NCI-H1105 treated with DMSO at 0.1 percent for 48 hours (cell line): Measurements from ENCODE around the gene MVD.
"Not testable (repeated sequence)": the region's sequence is repeated elsewhere in the genome, so short reads cannot be mapped to it uniquely, and the experiment has no call there.

Experiments
- DNase-seq: peaks from one replicate; lab custom pipeline; 2025; lab: John Stamatoyannopoulos, UW

The MVD gene

DNA sequence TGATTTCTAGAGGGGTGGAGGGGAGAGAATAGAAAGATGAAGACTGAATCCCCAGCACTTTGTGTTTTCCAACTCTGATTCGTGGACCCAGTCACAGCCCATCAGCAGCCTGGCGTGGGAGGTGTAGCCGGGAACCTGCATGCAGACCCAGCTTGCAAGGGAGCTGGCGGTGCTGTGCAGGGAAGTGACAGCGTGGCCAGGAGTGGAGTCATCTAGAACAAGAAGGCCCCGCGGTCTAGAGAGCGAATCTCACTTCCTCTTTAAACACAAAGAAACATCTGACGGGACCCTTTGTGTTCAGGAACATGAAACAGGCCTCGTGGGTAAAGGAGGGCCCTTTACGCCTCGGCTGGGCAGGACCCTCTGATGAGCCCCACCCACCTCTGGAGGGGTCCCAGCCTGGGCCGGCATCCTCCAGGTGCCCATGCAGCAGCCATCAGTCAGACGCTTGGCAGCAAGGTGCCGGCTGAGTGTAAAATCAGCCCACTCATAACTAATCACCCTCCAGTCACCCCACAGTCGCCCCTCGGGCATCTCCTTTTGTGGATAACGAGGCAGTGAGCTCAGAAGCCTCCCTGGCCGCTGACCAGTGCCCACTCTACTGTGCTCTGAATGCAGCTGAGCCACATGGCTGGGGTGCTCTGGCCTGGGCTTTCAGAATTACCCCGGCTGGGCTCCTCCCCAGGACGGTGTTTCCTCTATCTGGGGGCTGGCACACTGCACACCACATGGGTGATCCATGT, 19.0 kb upstream of the MVD start:
- no peak for DNase-seq

DNA sequence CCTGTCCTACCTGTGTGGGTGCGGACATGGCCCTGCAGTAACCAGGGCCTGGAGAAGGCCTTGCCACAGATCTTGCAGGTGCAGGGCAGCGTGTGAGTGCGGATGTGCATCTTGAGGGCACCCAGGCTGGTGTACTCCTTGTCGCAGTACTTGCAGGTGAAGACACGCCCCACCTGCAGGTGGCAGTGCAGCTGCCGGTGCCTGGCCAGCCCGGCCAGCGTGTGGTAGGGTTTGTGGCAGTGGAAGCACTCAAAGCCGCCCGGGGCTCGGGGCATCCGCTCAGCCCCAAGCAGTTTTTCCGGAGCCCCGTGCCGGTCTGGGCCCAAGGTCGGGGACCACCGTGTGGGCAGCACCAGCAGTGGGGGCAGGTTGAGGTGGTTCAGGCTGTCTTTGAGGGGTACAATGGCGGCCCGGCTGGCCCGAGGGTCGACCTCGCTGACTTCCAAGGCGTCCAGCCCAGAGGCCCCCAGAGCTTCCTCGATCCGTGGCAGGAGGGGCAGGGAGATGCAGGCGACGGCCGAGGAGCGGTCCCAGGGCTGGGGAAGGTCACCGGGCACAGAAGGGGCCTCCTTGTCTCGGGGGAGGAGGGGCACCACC, 18.3 kb upstream of the MVD start:
- DNase-seq = no peak

DNA sequence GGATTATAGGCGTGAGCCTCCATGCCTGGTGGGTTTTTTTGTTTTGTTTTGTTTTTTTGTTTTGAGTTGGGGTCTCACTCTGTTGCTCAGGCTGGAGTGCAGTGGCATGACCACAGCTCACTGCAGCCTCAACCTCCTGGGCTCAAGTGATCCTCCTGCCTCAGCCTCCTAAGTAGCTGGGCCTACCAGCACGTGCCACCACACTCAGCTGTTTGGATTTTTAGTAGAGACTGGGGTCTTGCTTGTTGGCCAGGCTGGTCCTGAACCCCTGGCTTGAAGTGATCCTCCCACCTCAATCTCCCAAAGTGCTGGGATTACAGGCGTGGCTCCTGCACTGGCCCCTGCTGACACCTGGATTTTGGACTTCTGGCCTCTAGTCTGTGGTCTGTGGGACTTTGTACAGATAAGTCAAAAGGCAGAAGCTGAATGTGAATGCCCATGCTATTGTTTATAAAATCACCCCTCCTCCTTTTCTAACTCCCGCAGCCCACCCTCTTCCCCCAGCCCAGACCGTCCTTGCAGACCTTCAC, 17.7 kb upstream of the MVD start:
- no peak for DNase-seq

DNA sequence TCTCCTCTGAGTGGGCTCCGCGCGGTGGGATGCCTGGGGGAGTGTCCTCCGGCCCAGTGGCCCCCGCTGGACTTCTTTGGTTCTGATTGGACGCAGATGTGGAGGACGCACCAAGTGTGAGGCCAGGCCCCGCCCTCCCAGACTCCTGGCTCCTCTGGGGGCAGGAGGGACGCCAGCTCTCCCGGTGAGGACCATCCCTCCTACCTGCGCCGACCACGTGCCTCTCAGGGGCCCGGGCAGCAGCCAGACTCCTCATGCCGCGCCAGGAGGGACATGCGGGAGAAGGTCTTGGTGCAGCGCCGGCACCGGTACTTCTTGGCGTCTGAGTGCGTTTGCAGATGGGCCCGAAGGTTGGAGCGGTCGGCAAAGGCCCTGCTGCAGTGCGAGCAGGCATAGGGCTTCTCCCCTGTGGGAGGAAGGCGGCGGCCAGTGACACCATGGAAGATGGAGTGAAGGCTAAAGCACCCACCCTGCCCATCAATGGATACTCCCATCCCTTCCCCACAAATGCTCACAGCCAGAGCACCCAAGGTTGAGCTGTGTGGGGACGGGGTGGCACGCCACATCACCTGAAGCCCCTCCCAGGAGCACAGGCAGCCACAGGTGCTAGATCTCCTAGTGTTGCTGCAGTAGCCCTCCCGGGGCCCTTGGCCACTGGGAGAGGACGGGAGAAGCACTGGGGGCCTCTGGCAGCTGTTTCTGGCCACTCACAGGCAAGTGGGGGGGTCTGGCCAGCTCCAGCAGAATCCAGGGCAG, 15.5 kb upstream of the MVD start:
- DNase-seq = no peak

DNA sequence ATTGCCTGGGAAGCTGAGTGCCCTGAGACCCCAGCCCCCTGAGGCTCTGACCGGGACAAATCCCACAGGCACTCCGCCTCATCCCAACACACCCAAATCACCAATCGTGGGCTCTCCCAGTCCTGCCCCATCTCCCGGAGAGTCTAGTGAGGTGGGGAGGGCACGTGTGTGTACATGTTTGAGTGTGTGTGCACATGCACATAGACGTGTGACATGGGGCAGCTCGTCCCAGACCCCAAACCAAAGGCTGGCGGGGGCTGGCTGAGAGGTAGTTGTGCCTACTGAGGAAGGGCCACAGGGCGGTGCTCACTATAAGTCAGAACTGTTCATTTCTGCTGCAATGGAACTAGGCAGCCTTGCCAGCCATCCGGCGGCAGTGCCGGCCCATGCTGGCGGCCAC, 14.8 kb upstream of the MVD start:
- no peak for DNase-seq

DNA sequence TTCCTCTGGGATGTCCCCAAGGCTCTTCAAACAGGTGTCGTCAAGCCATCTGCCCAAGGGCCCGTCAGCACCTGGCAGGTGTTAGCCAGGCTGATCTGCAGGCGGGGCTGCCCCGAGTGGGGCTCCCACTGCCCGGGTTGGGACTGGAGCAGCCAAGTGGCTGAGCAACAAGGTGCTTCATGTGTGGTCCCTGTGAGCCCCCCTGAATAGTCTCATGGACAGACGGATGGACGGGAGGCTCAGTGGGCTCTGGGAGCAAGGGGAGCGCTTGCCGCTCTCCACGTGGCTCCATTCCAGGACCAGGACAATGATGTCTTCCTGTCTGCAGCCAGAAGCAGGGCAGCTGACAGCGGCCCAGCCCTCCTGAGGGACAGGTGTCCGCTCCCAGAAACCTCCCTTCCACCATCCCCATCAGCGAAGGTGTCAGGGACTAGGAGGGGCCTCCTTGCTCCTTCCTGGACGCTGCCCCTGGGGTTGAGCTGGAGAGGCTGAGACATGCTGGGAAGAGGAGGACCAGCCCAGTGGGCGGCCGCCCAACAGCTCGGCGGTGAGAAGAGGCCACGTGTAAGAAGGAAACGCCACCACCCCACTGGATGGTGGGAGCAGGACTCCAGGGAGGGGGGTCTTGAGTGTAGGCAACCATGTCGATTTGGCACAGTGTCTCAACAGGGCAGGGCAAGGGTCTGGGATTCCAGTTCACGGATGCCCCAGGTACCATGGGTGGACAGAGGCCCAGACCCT, 13.8 kb upstream of the MVD start:
- DNase-seq = no peak

DNA sequence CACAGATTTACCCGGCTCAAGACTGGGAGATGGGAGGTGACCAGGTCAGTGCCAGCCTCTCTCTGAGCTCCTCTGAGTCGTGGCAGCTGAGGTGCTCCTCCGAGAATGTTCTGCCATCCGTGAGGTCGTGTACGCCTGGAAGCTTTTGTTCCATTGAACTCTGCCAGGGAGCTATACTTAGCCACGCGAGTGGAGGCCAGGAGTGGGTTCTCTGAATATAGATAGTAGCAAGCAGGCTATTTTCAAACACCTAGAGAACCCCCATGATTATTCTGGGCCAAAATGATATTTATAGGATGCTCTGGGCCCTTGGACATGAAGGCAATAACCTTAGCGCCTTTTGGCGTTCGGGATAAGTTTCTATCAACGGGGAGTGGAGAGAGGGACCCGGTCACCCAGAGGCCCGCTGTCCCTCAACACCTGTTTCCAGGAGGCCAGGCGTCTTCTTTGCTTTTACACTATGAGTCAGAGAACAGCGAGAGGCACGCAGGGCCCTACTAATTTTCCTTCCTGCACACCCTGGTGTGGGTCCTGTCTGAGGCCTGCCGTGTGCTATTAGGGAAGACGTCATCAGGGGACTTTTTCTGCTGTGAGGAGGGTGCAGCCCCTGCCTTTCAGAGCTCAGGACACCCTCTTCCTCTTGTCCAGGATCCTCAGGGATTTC, 11.0 kb upstream of the MVD start:
- no peak for DNase-seq

DNA sequence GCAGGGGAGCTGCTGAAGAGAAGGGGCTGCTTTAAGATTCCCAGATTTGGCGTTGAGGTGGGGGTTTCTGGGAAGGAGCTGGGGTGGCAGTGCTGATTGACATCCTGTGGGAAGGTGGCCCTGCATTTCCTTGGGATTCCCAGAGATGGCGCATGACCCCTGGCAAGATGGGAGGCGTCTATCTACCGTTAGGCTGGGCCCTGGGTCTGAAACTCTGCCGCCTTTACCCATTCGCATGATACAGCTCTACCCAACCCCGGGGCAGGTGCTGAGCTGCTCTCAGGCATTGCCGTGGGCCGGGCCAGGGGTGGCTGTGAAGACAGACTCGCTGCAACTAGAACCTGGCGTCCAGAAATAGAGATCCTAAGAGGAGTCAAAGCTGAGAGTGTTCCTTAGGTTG, 9.9 kb upstream of the MVD start:
- no peak for DNase-seq

DNA sequence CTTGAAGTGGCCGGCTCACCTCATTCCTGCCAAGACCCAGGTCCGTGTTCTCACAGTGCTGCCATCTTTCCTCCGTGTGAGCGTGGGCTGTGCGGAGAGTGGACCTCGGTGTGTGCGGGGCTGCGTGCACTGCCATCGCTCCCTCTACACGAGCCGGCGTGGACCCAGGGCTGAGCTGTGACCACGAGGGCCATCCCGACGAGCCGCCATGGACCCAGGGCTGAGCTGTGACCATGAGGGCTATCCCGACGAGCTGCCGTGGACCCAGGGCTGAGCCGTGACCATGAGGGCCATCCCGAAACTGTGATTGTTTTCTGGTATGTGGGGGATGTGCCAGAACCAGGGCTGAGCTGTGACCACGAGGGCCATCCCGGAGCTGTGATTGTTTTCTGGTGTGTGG, 8.9 kb upstream of the MVD start:
- DNase-seq = no peak

DNA sequence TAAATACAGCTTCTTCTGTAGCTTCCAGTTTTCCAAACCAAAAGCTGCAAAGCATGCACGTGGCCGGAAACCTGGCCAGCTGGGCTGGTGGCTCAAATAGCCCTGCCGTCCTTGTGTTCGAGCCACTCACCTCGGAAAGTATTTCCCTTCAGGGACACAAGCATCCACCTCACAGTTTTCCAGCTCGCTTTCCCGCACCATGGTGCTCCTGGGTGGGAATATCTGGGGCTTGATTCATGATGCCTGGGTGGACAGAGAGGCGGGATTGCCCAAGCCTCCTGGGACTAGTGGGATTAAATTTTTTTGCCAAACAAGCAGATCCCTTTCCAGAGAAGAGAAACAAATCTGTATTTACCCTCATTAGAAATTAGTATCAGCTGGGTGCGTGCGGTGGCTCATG, 7.1 kb upstream of the MVD start:
- no peak for DNase-seq

DNA sequence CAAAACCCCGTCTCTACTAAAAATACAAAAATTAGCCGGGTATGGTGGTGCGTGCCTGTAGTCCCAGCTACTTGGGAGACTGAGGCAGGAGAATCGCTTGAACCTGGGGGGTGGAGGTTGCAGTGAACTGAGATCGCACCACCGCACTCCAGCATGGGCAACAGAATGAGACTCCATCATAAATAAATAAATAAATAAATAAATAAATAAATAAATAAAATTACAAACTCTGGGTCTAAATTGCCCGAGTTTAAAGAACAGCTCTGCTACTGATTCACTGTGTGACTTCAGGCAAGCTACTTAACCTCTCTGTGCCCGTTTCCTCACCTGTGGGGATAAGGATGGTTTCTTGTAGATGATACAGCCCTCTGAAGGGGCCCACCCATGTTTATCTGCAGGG, 6.6 kb upstream of the MVD start:
- DNase-seq = not testable (repeated sequence)

DNA sequence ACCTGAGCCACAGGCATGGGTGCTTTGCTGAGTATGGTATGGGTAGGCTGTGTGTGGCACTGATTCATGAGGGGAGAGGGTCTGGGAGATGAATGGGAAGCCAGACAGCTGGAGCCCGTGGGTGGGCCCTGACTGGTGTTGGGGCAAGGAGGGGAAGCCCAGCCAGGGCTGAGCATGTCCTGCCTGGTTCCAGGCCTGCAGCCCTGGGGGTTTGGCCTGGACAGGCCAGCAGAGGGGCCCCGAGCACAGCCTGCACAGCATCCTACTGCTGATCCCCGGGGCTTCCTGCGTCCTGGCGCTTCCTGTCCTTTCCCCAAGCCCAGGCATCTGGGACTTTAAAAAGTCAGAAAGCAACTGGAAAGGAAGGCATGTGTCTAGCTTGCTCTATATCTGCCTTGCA, 4.6 kb upstream of the MVD start:
- DNase-seq = no peak

DNA sequence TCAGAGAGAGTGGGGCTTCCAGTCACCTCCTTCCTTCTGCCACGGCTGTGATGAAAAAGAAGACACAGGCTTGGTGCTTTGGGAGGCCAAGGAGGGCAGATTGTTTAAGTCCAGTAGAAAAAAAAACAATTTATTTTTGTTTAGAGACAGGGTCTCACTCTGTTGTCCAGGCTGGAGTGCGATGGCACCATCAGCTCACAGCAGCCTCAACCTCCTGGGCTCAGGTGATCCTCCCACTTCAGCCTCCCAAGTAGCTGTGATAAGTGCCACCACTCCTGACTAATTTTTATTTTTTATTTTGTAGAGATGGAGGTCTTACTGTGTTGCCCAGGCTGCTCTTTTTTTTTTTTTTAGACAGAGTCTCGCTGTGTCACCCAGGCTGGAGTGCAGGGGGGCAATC, 2.7 kb upstream of the MVD start:
- no peak for DNase-seq

DNA sequence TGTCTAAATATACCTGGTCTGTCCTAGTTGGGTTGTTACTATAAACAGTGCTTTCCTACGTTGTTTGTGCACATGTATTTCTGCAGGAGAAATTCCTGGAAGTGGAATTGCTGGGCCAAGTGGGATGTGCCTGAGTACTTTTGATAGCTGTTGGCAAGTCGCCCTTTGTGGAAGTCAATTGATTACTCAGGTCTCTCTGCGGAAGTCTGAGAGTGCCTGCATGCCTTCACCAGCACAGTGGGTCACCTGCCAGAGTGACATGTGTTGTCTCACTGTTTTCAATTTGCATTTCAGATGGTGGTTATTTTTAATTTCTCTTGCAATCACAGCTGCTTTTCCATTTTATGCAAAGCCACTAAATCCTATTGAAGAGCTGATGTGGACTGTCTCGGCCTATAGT, 2.3 kb upstream of the MVD start:
- no peak for DNase-seq

DNA sequence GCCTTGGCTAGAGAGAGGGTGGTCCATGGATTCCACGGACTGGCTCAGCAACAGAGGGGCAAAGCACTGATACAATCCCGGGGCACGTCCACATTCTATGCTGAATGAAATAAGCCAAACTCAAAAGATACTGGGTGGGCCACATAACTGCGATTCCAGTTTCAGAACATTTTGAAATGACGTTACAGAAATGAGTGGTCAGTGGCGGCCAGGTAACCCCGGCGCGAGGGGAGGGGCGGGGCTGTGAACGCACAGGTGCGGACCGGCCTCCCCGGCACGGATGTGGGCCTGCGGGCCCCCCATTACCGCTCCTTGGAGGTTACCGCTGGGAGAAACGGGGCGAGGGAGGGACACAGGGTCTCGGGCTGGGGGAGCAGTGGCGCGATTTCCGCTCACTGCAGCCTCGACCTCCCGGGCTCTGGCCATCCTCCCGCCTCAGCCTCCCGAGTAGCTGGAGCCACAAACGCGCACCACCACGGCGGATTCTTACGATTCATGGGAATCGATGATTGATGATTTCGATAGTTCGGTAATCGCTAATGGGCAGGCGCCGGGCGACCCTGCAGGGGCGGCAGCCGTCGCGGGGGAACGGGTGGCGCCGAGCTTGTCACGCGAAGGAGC, 559 bp downstream of the MVD start:
- no peak for DNase-seq

DNA sequence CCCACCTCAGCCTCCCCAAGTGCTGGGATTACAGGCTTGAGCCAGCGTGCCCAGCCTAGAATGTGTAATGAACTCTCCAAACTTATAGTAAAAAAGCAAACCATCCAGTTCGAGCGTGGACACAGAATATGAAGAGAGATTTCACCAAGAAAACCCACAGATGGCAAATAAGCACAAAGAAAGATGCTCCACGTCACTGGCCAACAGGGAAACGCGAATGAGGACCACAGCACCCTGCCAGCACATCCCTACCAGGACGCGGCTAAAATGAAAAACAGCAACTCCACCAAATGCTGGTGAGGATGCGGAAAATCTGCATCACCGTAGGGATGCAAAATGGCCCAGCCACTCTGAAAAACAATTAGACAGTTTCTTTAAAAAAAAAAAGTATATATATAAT, 1.4 kb downstream of the MVD start:
- no peak for DNase-seq

DNA sequence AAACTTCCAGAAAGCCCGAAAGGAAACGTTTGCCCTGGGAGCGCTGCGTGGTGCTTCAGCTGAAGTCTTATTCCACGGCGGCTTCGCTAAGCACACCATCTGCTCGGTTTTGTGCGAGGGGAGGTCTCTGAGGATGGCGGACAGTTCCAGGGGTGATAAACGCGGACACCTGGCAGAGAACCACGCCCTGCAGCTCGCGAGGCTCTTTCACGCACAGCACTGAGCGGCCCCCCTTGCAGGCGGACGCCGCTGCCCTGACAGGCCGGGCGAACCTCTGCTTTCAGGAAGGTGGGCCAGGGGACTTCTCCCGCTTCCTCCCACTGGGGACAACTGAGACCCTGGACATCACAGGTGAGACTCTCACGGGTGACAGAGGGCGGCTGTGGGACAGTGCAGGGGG, 3.7 kb downstream of the MVD start:
- DNase-seq = no peak

DNA sequence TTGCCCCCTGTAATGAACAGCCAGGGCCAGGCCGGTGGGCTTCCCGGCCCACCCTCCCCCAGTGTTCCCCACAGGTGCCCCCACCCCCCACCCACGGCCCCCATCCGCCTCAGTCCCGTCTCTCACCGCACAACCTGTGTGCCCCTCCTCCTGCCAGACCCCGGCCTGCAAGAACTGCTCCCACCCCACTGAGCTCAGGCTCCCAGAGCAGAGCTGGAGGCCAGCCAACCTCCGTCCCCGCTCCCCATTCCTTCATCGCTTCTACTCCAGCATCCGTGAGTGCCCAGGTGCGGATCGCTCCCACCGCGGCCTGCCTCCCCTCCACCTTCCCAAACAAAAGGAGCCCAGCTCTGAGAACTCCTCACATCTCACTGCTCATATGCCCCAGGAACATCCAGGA, 4.2 kb downstream of the MVD start:
- no peak for DNase-seq

DNA sequence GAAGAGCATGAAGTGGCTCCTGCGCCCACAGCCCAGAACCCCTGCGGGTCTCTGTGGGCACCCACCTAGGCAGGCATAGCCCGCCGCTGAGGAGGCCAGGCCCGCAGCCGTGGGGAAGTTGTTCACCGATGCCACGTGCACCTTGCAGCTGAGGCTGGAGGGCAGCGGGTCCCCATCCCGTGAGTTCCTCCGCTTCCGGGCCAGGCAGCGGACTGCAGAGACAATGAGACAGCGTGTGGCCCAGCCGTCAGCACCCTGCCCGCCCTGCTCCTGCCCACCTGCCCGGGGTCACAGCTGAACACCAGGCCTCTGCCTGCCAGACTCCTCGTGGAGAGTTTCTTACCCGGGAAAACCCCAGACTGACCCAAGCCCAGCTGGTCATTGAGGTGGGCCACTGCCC, 5.5 kb downstream of the MVD start:
- DNase-seq = no peak

DNA sequence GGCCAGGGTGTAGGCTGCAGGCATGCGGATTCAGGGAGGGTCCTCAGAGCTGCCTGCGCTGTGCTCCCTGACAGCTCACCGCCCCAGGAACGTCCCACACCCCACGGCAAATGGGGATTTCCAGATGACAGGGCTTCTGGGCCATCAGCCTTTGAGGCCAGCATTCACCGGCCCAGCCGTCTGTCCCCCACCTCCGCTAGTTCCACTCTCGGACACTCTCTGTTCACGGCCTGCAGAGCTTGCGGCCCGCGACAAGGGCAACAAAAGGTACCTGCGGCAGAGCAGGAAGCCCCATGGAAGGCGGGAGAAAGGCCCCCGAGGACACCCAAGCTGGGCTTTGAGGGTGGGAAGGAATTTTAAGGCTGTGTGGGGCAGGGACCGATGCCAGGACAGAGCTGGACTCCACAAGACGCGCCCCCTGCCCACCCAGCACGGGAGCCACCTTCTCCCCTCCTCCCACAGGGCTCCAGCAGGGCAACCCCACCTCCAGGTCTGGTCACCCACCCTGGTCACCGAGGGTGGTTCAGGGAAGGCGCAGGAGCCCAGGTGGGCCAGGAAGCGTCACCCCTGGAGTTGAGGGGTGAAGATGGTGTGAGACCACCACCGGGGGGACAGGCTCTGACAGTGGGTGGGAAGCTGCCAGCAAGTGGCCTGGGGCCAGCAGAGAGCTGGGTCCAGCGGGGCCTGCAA, 6.5 kb downstream of the MVD start:
- DNase-seq = no peak

DNA sequence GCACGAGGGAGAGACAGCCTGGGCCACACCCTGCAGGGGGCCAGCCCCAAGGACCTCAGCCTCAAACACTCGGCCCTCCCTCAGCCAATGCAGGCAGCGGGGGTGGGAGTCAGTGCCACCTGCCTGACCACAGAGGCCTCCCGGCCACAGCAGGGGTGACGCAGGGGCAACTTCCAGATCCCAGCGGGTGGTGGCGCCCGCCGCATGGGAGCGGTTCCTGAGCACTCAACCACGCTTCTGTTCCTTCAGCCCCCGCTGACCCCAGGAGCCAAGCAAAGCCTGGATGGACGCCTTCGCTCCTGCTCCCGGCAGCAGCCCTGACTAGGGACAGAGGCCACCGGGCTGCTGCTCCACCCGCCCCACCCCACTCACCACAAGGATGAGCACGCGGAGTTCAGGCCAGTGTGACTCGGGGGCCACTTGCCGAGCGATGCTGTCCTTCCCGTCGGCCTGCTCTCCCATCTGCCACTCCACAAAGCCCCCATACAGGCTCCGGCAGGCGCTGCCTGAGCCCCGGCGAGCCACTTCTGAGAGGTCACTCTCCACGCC, 7.1 kb downstream of the MVD start:
- no peak for DNase-seq
